Epithelial cell of proximal tubule (primary cell): ENCODE measurements around the gene AFG1L. TPM values are rescaled to one million over a fixed set of nuclear protein-coding genes. Genes with fewer than 3 reads are reported as not detected.

Experiments
- DNase-seq: peaks from one replicate; pipeline ENCODE4 v3.0.0-alpha.2; 2011; ENCODE audit warnings: low read depth
- H3K4me3 ChIP-seq: 2 replicates; pipeline ENCODE4 v1.5.1; 2011; ENCODE audit warnings: low read depth, mild to moderate bottlenecking, low read length
- CTCF ChIP-seq: conservative IDR thresholded peaks from 2 replicates; pipeline ENCODE4 v1.5.1; 2012; ENCODE audit warnings: low read depth, mild to moderate bottlenecking, low read length
- total RNA-seq: library from RNA; depleted of rRNA; stranded (reverse); fragments of >200 nt; gene quantifications from 2 replicates; pipeline ENCODE4 v1.2.3, GENCODE V29; 2015

Gene AFG1L
- total RNA-seq, 1 donor from 2014 or later = 1.8 TPM

GRCh38 chr6:108546079-108547049, 251.5 kb downstream of the AFG1L start:
- DNase-seq = no peak
- no peak overlapping the region for H3K4me3 ChIP-seq
- no peak for TF ChIP-seq CTCF

GRCh38 chr6:108549241-108549640, 254.4 kb downstream of the AFG1L start:
- no peak for DNase-seq
- no peak overlapping the region for H3K4me3 ChIP-seq
- no peak for TF ChIP-seq CTCF

GRCh38 chr6:108549741-108550140, 254.9 kb downstream of the AFG1L start:
- H3K4me3 ChIP-seq = no peak overlapping the region
- no peak for TF ChIP-seq CTCF
- DNase-seq = no peak

GRCh38 chr6:108550256-108550655, 255.4 kb downstream of the AFG1L start:
- no peak for DNase-seq
- H3K4me3 ChIP-seq = no peak overlapping the region
- TF ChIP-seq CTCF = no peak

GRCh38 chr6:108555399-108556052, 260.7 kb downstream of the AFG1L start:
- DNase-seq = no peak
- no peak overlapping the region for H3K4me3 ChIP-seq
- TF ChIP-seq CTCF = no peak

- TF ChIP-seq CTCF = no peak
- no peak overlapping the region for H3K4me3 ChIP-seq
- no peak for DNase-seq
Observed at GRCh38 chr6:108556250-108556649, 261.4 kb downstream of the AFG1L start.
